HL-60 (cell line): ENCODE data around the gene RITA1.

Experiments
- DNase-seq, 2 experiments: peaks; one replicate each; pipeline ENCODE4 v3.0.0-alpha.2; 2010 to 2020; ENCODE audit warnings: low read depth in 1 of 2, low spot score in 1 of 2
- H3K27ac ChIP-seq: fragments of 250-450 bp; sonication (Bioruptor Pico); replicated peaks from 2 replicates; pipeline ENCODE4 v1.5.1; 2020; ENCODE audit warnings: mild to moderate bottlenecking, moderate library complexity
- H3K27me3 ChIP-seq: fragments of 250-450 bp; sonication (Bioruptor Pico); 2 replicates; pipeline ENCODE4 v1.5.1; 2021; ENCODE audit warnings: mild to moderate bottlenecking, moderate library complexity; ENCODE audit not compliant: insufficient read depth, poor library complexity, severe bottlenecking
- H3K4me3 ChIP-seq: replicated peaks from 2 replicates; pipeline ENCODE4 v1.5.1; 2011; ENCODE audit warnings: mild to moderate bottlenecking, control low read depth, low read length; ENCODE audit not compliant: insufficient read depth
- CTCF ChIP-seq: IDR thresholded peaks from one replicate; pipeline ENCODE4 v1.5.1; 2011; ENCODE audit warnings: low read length, control low read depth, inconsistent platforms; ENCODE audit not compliant: insufficient read depth
- GABPA ChIP-seq: IDR thresholded peaks from 2 replicates; pipeline ENCODE4 v1.6.1; 2012; ENCODE audit warnings: low read depth
- POLR2AphosphoS5 ChIP-seq: IDR thresholded peaks from 2 replicates; pipeline ENCODE4 v1.6.1; 2012; ENCODE audit warnings: low read depth
- REST ChIP-seq: IDR thresholded peaks from 2 replicates; pipeline ENCODE4 v1.6.1; 2012; ENCODE audit warnings: low read depth; ENCODE audit not compliant: insufficient replicate concordance
- SPI1 ChIP-seq: IDR thresholded peaks from 2 replicates; pipeline ENCODE4 v1.6.1; 2012; ENCODE audit warnings: low read depth, mild to moderate bottlenecking, borderline replicate concordance

Gene RITA1

GRCh38 chr12:113162102-113163029 lies 23.2 kb upstream of the RITA1 start:
- no peak for DNase-seq
- no peak overlapping the region for H3K4me3 ChIP-seq
- no peak overlapping the region for H3K27ac ChIP-seq
- TF ChIP-seq SPI1 = no peak
- TF ChIP-seq GABPA = no peak
- no peak for TF ChIP-seq CTCF
- TF ChIP-seq POLR2AphosphoS5 = no peak
- TF ChIP-seq REST = no peak
- H3K27me3 ChIP-seq = no peaks in the 10 kb centered on the region

- H3K27me3 ChIP-seq = no peaks in the 10 kb centered on the region
- no peak overlapping the region for H3K27ac ChIP-seq
- DNase-seq = no peak
- no peak overlapping the region for H3K4me3 ChIP-seq
- no peak for TF ChIP-seq CTCF
- TF ChIP-seq REST = no peak
- TF ChIP-seq POLR2AphosphoS5 = no peak
- no peak for TF ChIP-seq GABPA
- no peak for TF ChIP-seq SPI1
Measured at GRCh38 chr12:113163030-113163360, 22.5 kb upstream of the RITA1 start.

GRCh38 chr12:113164014-113164413 lies 21.5 kb upstream of the RITA1 start:
- no peak for DNase-seq
- Histone ChIP-seq H3K27me3 (no peaks in the 10 kb centered on the region), H3K4me3 (no peak overlapping the region), H3K27ac (no peak overlapping the region)
- TF ChIP-seq SPI1 = no peak
- TF ChIP-seq CTCF = no peak
- TF ChIP-seq GABPA = no peak
- TF ChIP-seq POLR2AphosphoS5 = no peak
- TF ChIP-seq REST = no peak
